Hematopoietic multipotent progenitor cell treated with erythropoietin and hydrocortisone succinate and interleukin-3 and kit ligand, for 4 days (in vitro differentiated cells): ENCODE results near the gene REX1BD.
A peak's percentile ranks its signal among the peaks of the same experiment; 100 is the strongest.

Source experiments
- DNase-seq: peaks from one replicate; pipeline ENCODE4 v3.0.0-alpha.2; 2015

Gene REX1BD

DNA sequence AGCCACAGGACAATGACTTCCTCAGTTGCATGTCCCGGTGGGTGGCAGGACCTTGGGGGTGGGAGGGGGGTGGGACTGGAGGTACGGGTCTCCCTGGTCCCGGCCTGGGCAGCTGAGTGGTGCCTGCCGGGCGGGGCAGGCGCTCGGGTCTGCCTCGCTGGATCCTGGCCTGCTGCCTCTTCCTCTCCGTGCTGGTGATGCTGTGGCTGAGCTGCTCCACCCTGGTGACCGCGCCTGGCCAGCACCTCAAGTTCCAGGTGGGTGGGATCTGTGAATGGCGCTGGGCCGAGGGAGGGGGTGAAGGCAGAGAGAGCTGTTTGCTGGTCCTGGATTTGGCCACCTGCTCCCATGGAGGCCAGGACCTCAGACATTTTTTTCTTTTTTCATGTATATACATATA, 29.6 kb downstream of the REX1BD start:
- DNase-seq = no peak

DNA sequence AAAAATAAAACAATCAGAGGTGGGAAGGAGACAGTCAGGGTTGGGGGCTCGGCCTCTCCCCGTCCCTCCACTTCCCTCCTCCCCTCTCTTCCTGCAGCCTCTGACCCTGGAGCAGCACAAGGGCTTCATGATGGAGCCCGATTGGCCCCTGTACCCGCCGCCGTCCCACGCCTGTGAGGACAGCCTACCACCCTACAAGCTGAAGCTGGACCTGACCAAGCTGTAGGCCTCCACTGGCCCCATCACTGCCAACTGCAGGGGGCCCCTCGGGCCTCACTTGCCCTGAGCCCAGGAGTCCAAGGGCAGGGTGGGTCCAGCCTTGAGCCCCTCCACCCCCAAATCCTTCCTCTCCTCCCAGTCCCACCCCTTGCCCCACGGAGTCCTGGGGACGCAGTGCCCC, 31.7 kb downstream of the REX1BD start:
- no peak for DNase-seq

DNA sequence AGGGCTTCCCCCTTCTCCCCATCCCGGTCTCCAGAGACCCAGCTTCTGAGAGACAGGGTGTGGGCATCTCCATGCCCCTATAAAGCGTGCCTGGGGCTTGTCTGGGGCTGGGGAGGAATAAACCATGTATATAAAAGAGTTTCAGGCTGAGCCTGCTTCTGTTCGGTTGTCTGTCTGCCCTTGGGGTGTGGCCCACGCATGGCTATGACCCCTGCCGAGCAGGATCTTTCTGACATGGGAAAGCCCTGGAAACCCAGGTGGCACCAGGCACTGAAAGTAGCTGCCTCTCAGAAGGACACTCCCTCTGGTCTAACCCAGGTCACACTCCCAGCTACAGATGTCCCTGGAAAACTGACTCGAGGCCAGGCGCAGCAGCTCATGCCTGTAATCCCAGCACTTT, 32.3 kb downstream of the REX1BD start:
- DNase-seq = no peak

DNA sequence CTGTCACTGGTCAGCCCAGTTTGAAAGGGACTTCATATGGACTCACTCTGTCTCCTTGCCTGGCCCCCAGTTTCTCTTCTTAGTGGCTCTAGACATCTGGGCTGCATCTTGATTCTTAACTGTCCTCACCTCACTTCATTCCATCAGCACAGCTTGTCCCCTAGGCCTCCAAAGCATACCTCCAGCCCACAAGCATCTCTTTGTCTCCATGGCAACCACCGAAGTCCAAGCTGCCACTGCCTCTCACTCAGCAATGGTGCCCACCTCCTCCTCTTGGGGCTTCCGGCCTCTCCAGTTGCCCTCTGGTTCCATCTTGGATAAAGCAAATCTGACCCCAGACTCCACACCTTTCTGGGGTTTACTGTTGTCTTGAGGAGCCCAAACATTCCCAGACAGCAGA, 38.3 kb downstream of the REX1BD start:
- no peak for DNase-seq

GRCh38 chr19:18629166-18630088, 40.8 kb downstream of the REX1BD start:
- DNase-seq = no peak

- DNase-seq = no peak
Measured at GRCh38 chr19:18633321-18633720, 44.7 kb downstream of the REX1BD start.

GRCh38 chr19:18634612-18635297, 46.2 kb downstream of the REX1BD start:
- no peak for DNase-seq

- DNase-seq = no peak
Measured at GRCh38 chr19:18635831-18636182, 47.2 kb downstream of the REX1BD start.

- DNase-seq = peak; percentile 99
Measured at GRCh38 chr19:18636183-18636968, 47.8 kb downstream of the REX1BD start.

DNA sequence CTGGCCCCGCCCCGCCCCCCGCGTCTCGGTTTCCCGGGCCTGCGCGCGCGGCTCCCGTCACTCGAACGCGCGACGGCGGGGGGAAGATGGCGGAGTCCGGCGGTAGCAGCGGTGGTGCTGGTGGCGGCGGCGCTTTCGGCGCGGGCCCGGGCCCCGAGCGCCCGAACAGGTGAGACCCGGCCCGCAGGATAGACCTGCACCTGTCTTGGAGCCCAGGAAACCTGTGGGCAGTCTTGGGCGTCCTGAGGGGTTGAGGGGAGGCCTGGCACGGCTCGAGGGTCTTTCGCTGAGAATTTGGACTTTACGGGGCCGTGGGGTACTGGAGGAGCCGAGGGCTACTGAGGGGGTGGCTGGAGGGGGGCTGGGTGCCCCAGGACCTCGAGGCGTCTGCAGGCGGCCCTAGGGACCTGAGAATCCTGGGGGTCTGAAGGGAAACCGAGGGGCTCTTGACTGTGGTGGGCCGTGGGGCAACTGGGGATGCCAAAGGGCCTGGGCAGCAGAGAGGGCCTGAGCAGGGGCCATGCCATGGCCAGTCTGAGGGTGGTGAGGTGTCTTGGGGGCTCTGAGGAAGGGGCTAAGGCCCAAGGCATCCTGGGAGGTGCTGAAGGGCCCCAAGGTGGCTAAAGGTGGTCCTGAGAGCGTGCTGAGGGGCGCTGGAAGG, 48.5 kb downstream of the REX1BD start, which contains the start of gene KLHL26:
TSS of gene KLHL26 (plus strand) at position 60 of the 661 bp plus-strand sequence. CDS start at position 87, 27 bp downstream.
- DNase-seq = no peak

GRCh38 chr19:18637673-18638630, 49.4 kb downstream of the REX1BD start:
- no peak for DNase-seq

DNA sequence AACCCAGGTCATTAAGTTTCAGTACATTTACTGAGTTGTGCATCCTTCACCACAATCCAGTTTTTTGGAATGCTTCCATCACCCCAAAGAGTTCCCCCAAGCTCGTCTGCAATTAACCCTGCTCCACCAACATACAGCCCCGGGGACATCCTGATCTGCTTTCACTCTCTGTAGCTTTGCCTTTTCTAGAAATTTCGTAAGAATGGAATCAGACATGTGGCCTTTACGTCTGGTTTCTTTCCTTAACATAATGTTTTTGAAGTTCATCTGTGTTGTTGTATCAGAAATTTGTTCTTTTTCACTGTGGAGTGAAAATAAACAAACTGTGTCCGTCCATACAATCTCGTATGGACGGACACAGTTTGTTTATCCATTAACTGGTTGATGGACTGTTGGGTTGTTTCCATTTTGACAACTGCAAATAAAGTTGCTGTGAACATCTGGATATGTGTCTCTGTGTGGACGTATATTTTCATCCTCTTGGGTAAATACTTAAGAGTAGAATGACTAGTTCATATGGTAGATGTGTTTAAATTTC, 51.2 kb downstream of the REX1BD start:
- DNase-seq = no peak
